B cell (primary cell): ENCODE measurements around the gene SLC7A11.

ENCODE experiments used
- EZH2 ChIP-seq: IDR thresholded peaks from 2 replicates; pipeline ENCODE4 v1.6.1; 2012; ENCODE audit warnings: borderline replicate concordance, low read depth, mild to moderate bottlenecking, moderate library complexity, low read length; ENCODE audit not compliant: insufficient read depth, poor library complexity, severe bottlenecking
- TF ChIP-seq, protein P1 (sequence below): fragments of 200-600 bp; IDR thresholded peaks from one replicate; pipeline ENCODE4 v1.8.0; 2022; ENCODE audit warnings: antibody characterized with exemption, mild to moderate bottlenecking

GRCh38 chr4:138224614-138225013, 17.5 kb downstream of the SLC7A11 start:
- TF ChIP-seq, protein P1, sequence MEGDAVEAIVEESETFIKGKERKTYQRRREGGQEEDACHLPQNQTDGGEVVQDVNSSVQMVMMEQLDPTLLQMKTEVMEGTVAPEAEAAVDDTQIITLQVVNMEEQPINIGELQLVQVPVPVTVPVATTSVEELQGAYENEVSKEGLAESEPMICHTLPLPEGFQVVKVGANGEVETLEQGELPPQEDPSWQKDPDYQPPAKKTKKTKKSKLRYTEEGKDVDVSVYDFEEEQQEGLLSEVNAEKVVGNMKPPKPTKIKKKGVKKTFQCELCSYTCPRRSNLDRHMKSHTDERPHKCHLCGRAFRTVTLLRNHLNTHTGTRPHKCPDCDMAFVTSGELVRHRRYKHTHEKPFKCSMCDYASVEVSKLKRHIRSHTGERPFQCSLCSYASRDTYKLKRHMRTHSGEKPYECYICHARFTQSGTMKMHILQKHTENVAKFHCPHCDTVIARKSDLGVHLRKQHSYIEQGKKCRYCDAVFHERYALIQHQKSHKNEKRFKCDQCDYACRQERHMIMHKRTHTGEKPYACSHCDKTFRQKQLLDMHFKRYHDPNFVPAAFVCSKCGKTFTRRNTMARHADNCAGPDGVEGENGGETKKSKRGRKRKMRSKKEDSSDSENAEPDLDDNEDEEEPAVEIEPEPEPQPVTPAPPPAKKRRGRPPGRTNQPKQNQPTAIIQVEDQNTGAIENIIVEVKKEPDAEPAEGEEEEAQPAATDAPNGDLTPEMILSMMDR: no peak
- no peak for TF ChIP-seq EZH2
